GM18909 (cell line): ENCODE data around the gene RASSF7.

Experiments used
- ATAC-seq: cut with Tn5 transposase; IDR thresholded peaks from one replicate; pipeline ENCODE4 v1.9.1; 2021; ENCODE audit warnings: mild to moderate bottlenecking; ENCODE audit not compliant: unreplicated experiment, poor library complexity

The RASSF7 gene

GRCh38 chr11:550021-550745 is 10.6 kb upstream of the RASSF7 start:
- no peak for ATAC-seq

GRCh38 chr11:550746-551085 is 10.1 kb upstream of the RASSF7 start:
- ATAC-seq = no peak

GRCh38 chr11:551131-551530 is 9.6 kb upstream of the RASSF7 start:
- ATAC-seq = no peak

- ATAC-seq = no peak
Observed at GRCh38 chr11:551596-551995, 9.2 kb upstream of the RASSF7 start.

GRCh38 chr11:553083-553987 is 7.4 kb upstream of the RASSF7 start:
- no peak for ATAC-seq

GRCh38 chr11:553988-554340 is 6.8 kb upstream of the RASSF7 start:
- ATAC-seq = no peak

- no peak for ATAC-seq
Observed at GRCh38 chr11:554428-555226, 6.1 kb upstream of the RASSF7 start.

GRCh38 chr11:555227-555779 is 5.5 kb upstream of the RASSF7 start:
- no peak for ATAC-seq

- ATAC-seq = no peak
Observed at GRCh38 chr11:555780-556661, 4.7 kb upstream of the RASSF7 start.

- ATAC-seq = no peak
Observed at GRCh38 chr11:556662-557256, 4.0 kb upstream of the RASSF7 start.

- ATAC-seq = no peak
Observed at GRCh38 chr11:557328-558132, 3.2 kb upstream of the RASSF7 start.

- no peak for ATAC-seq
Observed at GRCh38 chr11:558503-558902, 2.3 kb upstream of the RASSF7 start.

- no peak for ATAC-seq
Observed at GRCh38 chr11:559020-559620, 1.6 kb upstream of the RASSF7 start.

GRCh38 chr11:559712-560304 is 962 bp upstream of the RASSF7 start:
- no peak for ATAC-seq

GRCh38 chr11:561148-562003 is 606 bp downstream of the RASSF7 start:
- peak; percentile 31 for ATAC-seq

- no peak for ATAC-seq
Observed at GRCh38 chr11:562046-562645, 1.4 kb downstream of the RASSF7 start.
